Esophagus squamous epithelium (tissue), 4 donors: ENCODE measurements around the gene SPSB3.

ENCODE experiments used
- POLR2A ChIP-seq, 4 donors: fragments of 450-650 bp; IDR thresholded peaks; one replicate each; pipeline ENCODE4 v1.6.1; 2017; ENCODE audit warnings: antibody characterized with exemption in 4 of 4, mild to moderate bottlenecking in 4 of 4, moderate library complexity in 3 of 4
- TF ChIP-seq, protein P1 (sequence below), 6 experiments: fragments of 450-650 bp in 4 of 6; fragments of 200-600 bp in 2 of 6; sonication (generic) in 2 of 6; IDR thresholded peaks; one replicate each; pipeline ENCODE4 v1.5.1; 2016 to 2019; ENCODE audit warnings: antibody characterized with exemption in 6 of 6, mild to moderate bottlenecking in 4 of 6, moderate library complexity in 4 of 6

DNA sequence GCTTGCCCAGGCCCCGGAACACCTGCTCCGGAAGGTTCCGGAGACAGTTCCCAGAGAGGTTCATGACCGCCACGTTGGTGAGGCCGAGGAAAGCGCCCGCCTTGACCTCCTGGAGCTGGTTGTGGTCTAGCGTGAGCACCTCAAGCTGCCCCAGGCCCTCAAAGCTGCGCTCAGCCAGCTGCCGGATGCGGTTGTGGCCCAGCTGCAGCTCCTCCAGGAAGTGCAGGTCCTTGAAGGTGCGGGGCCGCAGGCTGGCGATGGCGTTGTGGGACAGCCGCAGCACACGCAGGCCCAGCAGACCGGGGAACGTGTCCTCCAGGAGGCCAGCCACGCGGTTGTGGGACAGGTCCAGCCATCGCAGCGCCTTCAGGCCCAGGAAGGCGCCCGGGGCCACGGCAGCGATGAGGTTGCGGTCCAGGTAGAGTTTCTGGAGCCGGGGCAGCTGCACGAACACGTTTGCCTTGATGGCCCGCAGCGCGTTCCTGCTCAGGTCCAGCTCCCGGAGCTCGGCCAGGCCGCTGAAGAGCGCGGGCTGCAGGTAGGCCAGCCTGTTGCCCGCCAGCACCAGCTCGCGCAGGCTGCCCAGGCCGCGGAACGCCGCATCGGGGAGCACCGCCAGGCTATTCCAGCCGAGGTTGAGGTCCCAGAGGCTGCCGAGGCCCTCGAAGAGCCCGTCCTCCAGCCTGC lies 9.0 kb upstream of the SPSB3 start:
- TF ChIP-seq, protein P1, sequence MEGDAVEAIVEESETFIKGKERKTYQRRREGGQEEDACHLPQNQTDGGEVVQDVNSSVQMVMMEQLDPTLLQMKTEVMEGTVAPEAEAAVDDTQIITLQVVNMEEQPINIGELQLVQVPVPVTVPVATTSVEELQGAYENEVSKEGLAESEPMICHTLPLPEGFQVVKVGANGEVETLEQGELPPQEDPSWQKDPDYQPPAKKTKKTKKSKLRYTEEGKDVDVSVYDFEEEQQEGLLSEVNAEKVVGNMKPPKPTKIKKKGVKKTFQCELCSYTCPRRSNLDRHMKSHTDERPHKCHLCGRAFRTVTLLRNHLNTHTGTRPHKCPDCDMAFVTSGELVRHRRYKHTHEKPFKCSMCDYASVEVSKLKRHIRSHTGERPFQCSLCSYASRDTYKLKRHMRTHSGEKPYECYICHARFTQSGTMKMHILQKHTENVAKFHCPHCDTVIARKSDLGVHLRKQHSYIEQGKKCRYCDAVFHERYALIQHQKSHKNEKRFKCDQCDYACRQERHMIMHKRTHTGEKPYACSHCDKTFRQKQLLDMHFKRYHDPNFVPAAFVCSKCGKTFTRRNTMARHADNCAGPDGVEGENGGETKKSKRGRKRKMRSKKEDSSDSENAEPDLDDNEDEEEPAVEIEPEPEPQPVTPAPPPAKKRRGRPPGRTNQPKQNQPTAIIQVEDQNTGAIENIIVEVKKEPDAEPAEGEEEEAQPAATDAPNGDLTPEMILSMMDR (IDR thresholded peaks at IDR 0.05) = no peak
- TF ChIP-seq POLR2A (IDR thresholded peaks at IDR 0.05) = no peak
